SK-N-MC (cell line): ENCODE results near the gene ZNF823.

Experiments
- EZH2 ChIP-seq: fragments of 200-600 bp; sonication (generic); IDR thresholded peaks from one replicate; pipeline ENCODE4 v1.6.1; 2017; ENCODE audit warnings: antibody characterized with exemption
- POLR2AphosphoS5 ChIP-seq: IDR thresholded peaks from 2 replicates; pipeline ENCODE4 v1.6.1; 2012; ENCODE audit warnings: mild to moderate bottlenecking, low read depth, low read length, borderline replicate concordance

GRCh38 chr19:11759805-11760204 lies 21.1 kb upstream of the ZNF823 start:
- no peak for TF ChIP-seq POLR2AphosphoS5
- TF ChIP-seq EZH2 = no peak
